ENCODE measurements around the gene GPR42.

DNA sequence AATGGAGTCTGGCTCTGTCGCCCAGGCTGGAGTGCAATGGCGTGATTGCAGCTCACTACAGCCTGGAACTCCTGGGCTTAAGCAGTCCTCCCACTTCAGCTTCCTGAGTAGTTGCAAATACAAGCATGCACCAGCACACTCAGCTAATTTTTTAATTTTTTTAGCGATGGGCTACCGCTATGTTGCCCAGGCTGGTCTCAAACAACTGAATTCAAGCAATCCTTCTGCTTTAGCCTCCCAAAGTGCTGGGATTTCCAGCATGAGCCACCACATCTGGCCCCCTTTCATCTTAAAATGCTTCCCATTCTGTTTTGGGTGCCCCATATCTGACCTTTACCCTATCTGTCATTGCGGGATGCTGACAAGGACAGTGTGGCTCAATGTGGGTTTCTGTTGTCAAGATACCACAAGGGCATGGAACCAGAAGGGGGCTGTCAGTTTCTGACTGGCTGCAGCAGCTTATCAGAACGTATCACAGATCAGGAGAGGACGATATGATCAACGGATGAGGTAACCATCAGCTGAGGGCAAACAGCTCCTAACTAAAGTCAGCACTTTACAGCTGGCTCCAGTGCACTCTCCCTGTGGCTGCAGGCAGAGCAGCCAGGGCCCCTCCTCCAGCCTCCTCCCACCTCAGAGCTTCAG is 32.4 kb downstream of the GPR42 start:
- TF ChIP-seq MXI1 (IDR thresholded peaks at IDR 0.05; ENCODE audit: borderline replicate concordance, low read depth, low read length) (no peak), POLR2A (IDR thresholded peaks at IDR 0.05; ENCODE audit: low read depth, low read length) (no peak), SMC3 (IDR thresholded peaks at IDR 0.05; ENCODE audit: low read depth, low read length) (no peak), CHD1 (IDR thresholded peaks at IDR 0.05; ENCODE audit: low read depth, low read length) (no peak), MAFK (IDR thresholded peaks at IDR 0.05; ENCODE audit: low read depth, low read length) (no peak), FOS (IDR thresholded peaks at IDR 0.05; ENCODE audit: low read depth, low read length) (no peak), MAZ (IDR thresholded peaks at IDR 0.05; ENCODE audit: borderline replicate concordance, low read depth, low read length) (no peak), CEBPB (IDR thresholded peaks at IDR 0.05; ENCODE audit: low read depth, low read length) (no peak), BHLHE40 (IDR thresholded peaks at IDR 0.05; ENCODE audit: low read depth, low read length) (no peak)
- TF ChIP-seq, protein P1, sequence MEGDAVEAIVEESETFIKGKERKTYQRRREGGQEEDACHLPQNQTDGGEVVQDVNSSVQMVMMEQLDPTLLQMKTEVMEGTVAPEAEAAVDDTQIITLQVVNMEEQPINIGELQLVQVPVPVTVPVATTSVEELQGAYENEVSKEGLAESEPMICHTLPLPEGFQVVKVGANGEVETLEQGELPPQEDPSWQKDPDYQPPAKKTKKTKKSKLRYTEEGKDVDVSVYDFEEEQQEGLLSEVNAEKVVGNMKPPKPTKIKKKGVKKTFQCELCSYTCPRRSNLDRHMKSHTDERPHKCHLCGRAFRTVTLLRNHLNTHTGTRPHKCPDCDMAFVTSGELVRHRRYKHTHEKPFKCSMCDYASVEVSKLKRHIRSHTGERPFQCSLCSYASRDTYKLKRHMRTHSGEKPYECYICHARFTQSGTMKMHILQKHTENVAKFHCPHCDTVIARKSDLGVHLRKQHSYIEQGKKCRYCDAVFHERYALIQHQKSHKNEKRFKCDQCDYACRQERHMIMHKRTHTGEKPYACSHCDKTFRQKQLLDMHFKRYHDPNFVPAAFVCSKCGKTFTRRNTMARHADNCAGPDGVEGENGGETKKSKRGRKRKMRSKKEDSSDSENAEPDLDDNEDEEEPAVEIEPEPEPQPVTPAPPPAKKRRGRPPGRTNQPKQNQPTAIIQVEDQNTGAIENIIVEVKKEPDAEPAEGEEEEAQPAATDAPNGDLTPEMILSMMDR (conservative IDR thresholded peaks at IDR 0.05; ENCODE audit: low read depth, low read length), result no peak
- TF ChIP-seq, protein P2, sequence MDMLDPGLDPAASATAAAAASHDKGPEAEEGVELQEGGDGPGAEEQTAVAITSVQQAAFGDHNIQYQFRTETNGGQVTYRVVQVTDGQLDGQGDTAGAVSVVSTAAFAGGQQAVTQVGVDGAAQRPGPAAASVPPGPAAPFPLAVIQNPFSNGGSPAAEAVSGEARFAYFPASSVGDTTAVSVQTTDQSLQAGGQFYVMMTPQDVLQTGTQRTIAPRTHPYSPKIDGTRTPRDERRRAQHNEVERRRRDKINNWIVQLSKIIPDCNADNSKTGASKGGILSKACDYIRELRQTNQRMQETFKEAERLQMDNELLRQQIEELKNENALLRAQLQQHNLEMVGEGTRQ (IDR thresholded peaks at IDR 0.05; ENCODE audit: low read depth, low read length), result no peak
- TF ChIP-seq, protein P3, sequence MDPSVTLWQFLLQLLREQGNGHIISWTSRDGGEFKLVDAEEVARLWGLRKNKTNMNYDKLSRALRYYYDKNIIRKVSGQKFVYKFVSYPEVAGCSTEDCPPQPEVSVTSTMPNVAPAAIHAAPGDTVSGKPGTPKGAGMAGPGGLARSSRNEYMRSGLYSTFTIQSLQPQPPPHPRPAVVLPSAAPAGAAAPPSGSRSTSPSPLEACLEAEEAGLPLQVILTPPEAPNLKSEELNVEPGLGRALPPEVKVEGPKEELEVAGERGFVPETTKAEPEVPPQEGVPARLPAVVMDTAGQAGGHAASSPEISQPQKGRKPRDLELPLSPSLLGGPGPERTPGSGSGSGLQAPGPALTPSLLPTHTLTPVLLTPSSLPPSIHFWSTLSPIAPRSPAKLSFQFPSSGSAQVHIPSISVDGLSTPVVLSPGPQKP (IDR thresholded peaks at IDR 0.05; ENCODE audit: borderline replicate concordance, low read depth, low read length), result no peak
